HCT116 (cell line): Measurements from ENCODE around the gene ITGA11.

ENCODE experiments used
- CTCF ChIP-seq, 3 experiments: fragments of 200-600 bp in 1 of 3; sonication (generic) in 1 of 3; IDR thresholded peaks in 2 of 3; conservative IDR thresholded peaks in 1 of 3; 2 replicates each; pipeline ENCODE4 v1.5.1; 2012 to 2017; ENCODE audit warnings: low read depth in 2 of 3, low read length in 2 of 3, antibody characterized with exemption in 1 of 3, borderline replicate concordance in 1 of 3, control low read depth in 1 of 3, mild to moderate bottlenecking in 1 of 3, mixed read lengths in 1 of 3, mixed run types in 1 of 3, moderate library complexity in 1 of 3; ENCODE audit not compliant: insufficient read depth in 1 of 3
- EZH2 ChIP-seq: fragments of 200-600 bp; sonication (generic); IDR thresholded peaks from 2 replicates; pipeline ENCODE4 v1.6.1; 2017; ENCODE audit warnings: antibody characterized with exemption, mixed run types
- EZH2phosphoT487 ChIP-seq: fragments of 200-600 bp; IDR thresholded peaks from 2 replicates; pipeline ENCODE4 v1.6.1; 2018; ENCODE audit warnings: antibody characterized with exemption, borderline replicate concordance
- JUND ChIP-seq: IDR thresholded peaks from 2 replicates; pipeline ENCODE4 v1.6.1; 2012
- POLR2A ChIP-seq: IDR thresholded peaks from 2 replicates; pipeline ENCODE4 v1.7.0; 2011; ENCODE audit warnings: borderline replicate concordance; ENCODE audit not compliant: insufficient read depth, insufficient read length; ENCODE audit errors: extremely low read depth
- POLR2AphosphoS5 ChIP-seq: IDR thresholded peaks from 2 replicates; pipeline ENCODE4 v1.6.1; 2011; ENCODE audit warnings: mild to moderate bottlenecking, low read depth, low read length, moderate library complexity
- RAD21 ChIP-seq: IDR thresholded peaks from 2 replicates; pipeline ENCODE4 v1.6.1; 2012; ENCODE audit warnings: low read depth, mild to moderate bottlenecking
- SRF ChIP-seq: IDR thresholded peaks from 2 replicates; pipeline ENCODE4 v1.6.1; 2012; ENCODE audit warnings: low read depth
- ZBTB33 ChIP-seq: IDR thresholded peaks from 2 replicates; pipeline ENCODE4 v1.6.1; 2011; ENCODE audit warnings: mild to moderate bottlenecking, low read length, moderate library complexity; ENCODE audit not compliant: insufficient replicate concordance; ENCODE audit errors: extremely low read depth

GRCh38 chr15:68285259-68285980, 146.5 kb downstream of the ITGA11 start:
- no peak for TF ChIP-seq CTCF (IDR thresholded peaks at IDR 0.05 in 2 of 3, conservative IDR thresholded peaks at IDR 0.05 in 1 of 3; ENCODE audit: borderline replicate concordance in 1 of 3, insufficient read depth in 1 of 3, low read depth in 2 of 3, low read length in 2 of 3)
- no peak for TF ChIP-seq EZH2phosphoT487
- TF ChIP-seq JUND, result no peak
- no peak for TF ChIP-seq POLR2AphosphoS5
- TF ChIP-seq SRF, result no peak
- TF ChIP-seq RAD21, result no peak
- no peak for TF ChIP-seq EZH2
- TF ChIP-seq ZBTB33, result no peak
- no peak for TF ChIP-seq POLR2A
